IMR-90 (cell line): ENCODE results near the gene PDK1. TPM values are rescaled to one million over a fixed set of nuclear protein-coding genes. Genes with fewer than 3 reads are reported as not detected.

Experiments
- ATAC-seq: fragments of 200-7000 bp; cut with Tn5 transposase; 2 replicates; pipeline ENCODE4 v1.9.1; 2020; ENCODE audit warnings: low read depth, mild to moderate bottlenecking, moderate library complexity
- BruUV-seq: library from RNA; stranded (reverse); fragments of 400-500 nt; replicated peaks from 2 replicates; lab custom pipeline; 2021; lab: Mats Ljungman, UMichigan
- CTCF ChIA-PET: fragments of 300-600 bp; formaldehyde crosslinking; extraction: SDS; loops from one replicate; lab custom pipeline; 2021; ENCODE audit warnings: antibody characterized with exemption; lab: Yijun Ruan, JAX
- POLR2A ChIA-PET: fragments of 300-600 bp; sonication (Branson Sonifier 250); formaldehyde crosslinking; loops from one replicate; lab custom pipeline; 2022; ENCODE audit warnings: antibody characterized with exemption; ENCODE audit not compliant: unreplicated experiment; lab: Charles Lee
- DNase-seq: peaks from one replicate; pipeline ENCODE4 v3.0.0; 2013
- H2AFZ ChIP-seq: replicated peaks from 2 replicates; pipeline ENCODE3; 2013; ENCODE audit warnings: low read length, mild to moderate bottlenecking; ENCODE audit not compliant: poor library complexity
- H2AK5ac ChIP-seq: 2 replicates; pipeline ENCODE4 v1.6.1; 2013; ENCODE audit warnings: low read depth, low read length, inconsistent platforms
- H2AK9ac ChIP-seq: replicated peaks from 2 replicates; pipeline ENCODE3; 2013; ENCODE audit warnings: mild to moderate bottlenecking, low read depth, low read length, moderate library complexity; ENCODE audit not compliant: poor library complexity
- H2BK120ac ChIP-seq: 2 replicates; pipeline ENCODE4 v1.6.1; 2013; ENCODE audit warnings: low read depth, low read length, inconsistent platforms
- H2BK15ac ChIP-seq: 3 replicates; pipeline ENCODE4 v1.6.1; 2013; ENCODE audit warnings: low read depth, low read length, inconsistent platforms
- H2BK20ac ChIP-seq: 2 replicates; pipeline ENCODE4 v1.6.1; 2013; ENCODE audit warnings: low read depth, mild to moderate bottlenecking, inconsistent platforms, low read length, moderate library complexity
- H2BK5ac ChIP-seq: 2 replicates; pipeline ENCODE4 v1.6.1; 2013; ENCODE audit warnings: mild to moderate bottlenecking, low read depth, low read length, inconsistent platforms; ENCODE audit not compliant: poor library complexity, severe bottlenecking
- H3K14ac ChIP-seq: replicated peaks from 2 replicates; pipeline ENCODE4 v1.6.1; 2013; ENCODE audit warnings: low read depth, low read length, inconsistent platforms
- H3K18ac ChIP-seq: 2 replicates; pipeline ENCODE4 v1.6.1; 2013; ENCODE audit warnings: low read depth, low read length, control low read depth
- H3K23ac ChIP-seq: 2 replicates; pipeline ENCODE4 v1.6.1; 2013; ENCODE audit warnings: low read depth, low read length, inconsistent platforms
- H3K27ac ChIP-seq: 2 replicates; pipeline ENCODE4 v1.5.1; 2013; ENCODE audit warnings: mild to moderate bottlenecking, control low read depth, low read length; ENCODE audit not compliant: insufficient read depth
- H3K27me3 ChIP-seq: 2 replicates; pipeline ENCODE4 v1.6.1; 2013; ENCODE audit warnings: low read length; ENCODE audit not compliant: control insufficient read depth, insufficient read depth
- H3K36me3 ChIP-seq: 2 replicates; pipeline ENCODE4 v1.6.1; 2013; ENCODE audit warnings: low read length, mixed read lengths; ENCODE audit not compliant: control insufficient read depth, insufficient read depth
- H3K4ac ChIP-seq: 2 replicates; pipeline ENCODE4 v1.6.1; 2013; ENCODE audit warnings: low read depth, low read length, inconsistent platforms
- H3K4me1 ChIP-seq: 2 replicates; pipeline ENCODE4 v1.6.1; 2013; ENCODE audit warnings: low read length, mixed read lengths; ENCODE audit not compliant: control insufficient read depth, insufficient read depth
- H3K4me2 ChIP-seq: 2 replicates; pipeline ENCODE4 v1.6.1; 2013; ENCODE audit warnings: low read depth, mild to moderate bottlenecking, control low read depth, low read length, moderate library complexity
- H3K4me3 ChIP-seq: 2 replicates; pipeline ENCODE4 v1.5.1; 2013; ENCODE audit warnings: low read depth, mild to moderate bottlenecking, control low read depth, low read length, moderate library complexity; ENCODE audit not compliant: insufficient read depth
- H3K56ac ChIP-seq: 2 replicates; pipeline ENCODE4 v1.6.1; 2013; ENCODE audit warnings: low read length, inconsistent platforms; ENCODE audit not compliant: insufficient read depth; ENCODE audit errors: extremely low read depth
- H3K79me1 ChIP-seq, 2 experiments: 2 replicates each; pipeline ENCODE4 v1.6.1; 2013; ENCODE audit warnings: low read length in 2 of 2, inconsistent platforms in 1 of 2, low read depth in 1 of 2
- H3K9ac ChIP-seq: 2 replicates; pipeline ENCODE4 v1.6.1; 2013; ENCODE audit warnings: low read depth, low read length, control low read depth
- H3K9me1 ChIP-seq: 2 replicates; pipeline ENCODE4 v1.6.1; 2013; ENCODE audit warnings: low read length, inconsistent platforms; ENCODE audit not compliant: insufficient read depth
- H3K9me3 ChIP-seq: 2 replicates; pipeline ENCODE4 v1.6.1; 2013; ENCODE audit warnings: low read length; ENCODE audit not compliant: control insufficient read depth, insufficient read depth
- H4K20me1 ChIP-seq: 2 replicates; pipeline ENCODE4 v1.6.1; 2013; ENCODE audit warnings: low read length, inconsistent platforms; ENCODE audit not compliant: insufficient read depth
- H4K5ac ChIP-seq: 2 replicates; pipeline ENCODE4 v1.6.1; 2013; ENCODE audit warnings: mild to moderate bottlenecking, low read depth, low read length, control low read depth
- H4K8ac ChIP-seq, 2 experiments: 2 replicates each; pipeline ENCODE4 v1.6.1; 2013; ENCODE audit warnings: low read depth in 2 of 2, low read length in 2 of 2, control low read depth in 1 of 2, inconsistent platforms in 1 of 2
- H4K91ac ChIP-seq: 2 replicates; pipeline ENCODE4 v1.6.1; 2013; ENCODE audit warnings: low read depth, low read length, inconsistent platforms; ENCODE audit not compliant: insufficient read depth
- CEBPB ChIP-seq: IDR thresholded peaks from 2 replicates; pipeline ENCODE4 v1.6.1; 2012; ENCODE audit warnings: low read depth, low read length, improper control_type of control experiment
- CHD1 ChIP-seq: IDR thresholded peaks from 2 replicates; pipeline ENCODE4 v1.6.1; 2012; ENCODE audit warnings: low read depth, low read length, improper control_type of control experiment
- ELK1 ChIP-seq: fragments of 150-350 bp; IDR thresholded peaks from 2 replicates; pipeline ENCODE4 v1.6.1; 2016; ENCODE audit warnings: low read depth, mild to moderate bottlenecking, low read length, moderate library complexity, borderline replicate concordance
- NFE2L2 ChIP-seq: fragments of 150-350 bp; IDR thresholded peaks from 2 replicates; pipeline ENCODE4 v1.6.1; 2016; ENCODE audit warnings: low read depth, mild to moderate bottlenecking, low read length
- POLR2A ChIP-seq: IDR thresholded peaks from 2 replicates; pipeline ENCODE4 v1.6.1; 2012; ENCODE audit warnings: mild to moderate bottlenecking, low read depth, low read length
- USF2 ChIP-seq: fragments of 150-350 bp; IDR thresholded peaks from 2 replicates; pipeline ENCODE4 v1.6.1; 2017; ENCODE audit warnings: mild to moderate bottlenecking, antibody characterized with exemption, low read length, low read depth
- dilution Hi-C: fragments of 300-500 bp; cut with HindIII; formaldehyde crosslinking; loops from one replicate; pipeline ENCODE4 v1.14.3; 2018; ENCODE audit warnings: low sequenced_read_pairs; ENCODE audit not compliant: unreplicated experiment
- in situ Hi-C: fragments of 300-500 bp; cut with MboI; formaldehyde crosslinking; loops from 3 replicates; pipeline ENCODE4 v1.14.3; 2019; ENCODE audit warnings: low sequenced_read_pairs, inconsistent platforms, mixed read lengths
- intact Hi-C: fragments of 100-400 bp; cut with micrococcal nuclease; formaldehyde crosslinking; loops from 2 replicates; pipeline ENCODE4 v1.10.0; 2022
- polyA plus RNA-seq, 3 experiments: library from polyadenylated mRNA; depleted of rRNA; stranded (reverse); fragments of >200 nt; gene quantifications; 2 replicates each; pipeline ENCODE4 v1.2.3, GENCODE V29; 2012; ENCODE audit warnings: low replicate concordance in 1 of 3
- total RNA-seq: library from RNA; depleted of rRNA; stranded (reverse); fragments of >200 nt; gene quantifications from 2 replicates; pipeline ENCODE4 v1.2.3, GENCODE V29; 2012

The PDK1 gene
- total and polyA plus RNA-seq, 2 of the 4 experiments (the other 2 are of a cell fraction): 38.1 to 85.9 TPM

GRCh38 chr2:172640389-172640788, 84.5 kb downstream of the PDK1 start:
- H3K79me1 ChIP-seq: peaks cover 8 to 25% of the 10 kb centered on the region in 2 experiments; a peak in 2 of 4 replicates
- no peak overlapping the region for H3K4me2 ChIP-seq
- peak overlapping the region; percentile 73 for H2AK5ac ChIP-seq
- peak overlapping the region; percentile 89 for H4K91ac ChIP-seq
- ChIA-PET POLR2A (no interaction called here), CTCF (no interaction called here)
- peak overlapping the region; percentile 65 for H2AK9ac ChIP-seq
- ATAC-seq (peak; percentile 49), DNase-seq (peak; percentile 65)
- peak overlapping the region; percentile 77; the same call in 1 of the 2 replicates for H3K18ac ChIP-seq
- no TSS peak for BruUV-seq
- no peak overlapping the region for H3K9ac ChIP-seq
- peak overlapping the region; percentile 99 for H2BK5ac ChIP-seq
- no peak overlapping the region for H2AFZ ChIP-seq
- no peak for TF ChIP-seq NFE2L2
- peak; percentile 64 for TF ChIP-seq USF2
- no peak for TF ChIP-seq CHD1
- peak; percentile 17; the same call in 1 of the 2 replicates for TF ChIP-seq CEBPB
- no peak for TF ChIP-seq ELK1
- no peak for TF ChIP-seq POLR2A
- peak overlapping the region; percentile 95 for H2BK120ac ChIP-seq
- H4K5ac ChIP-seq: peak overlapping the region; percentile 89; the same call in 1 of the 2 replicates
- H3K23ac ChIP-seq: peak overlapping the region; percentile 87
- peak overlapping the region; percentile 96 for H3K4ac ChIP-seq
- H3K4me3 ChIP-seq: no peak overlapping the region
- peak overlapping the region; percentile 94 for H2BK20ac ChIP-seq
- peaks cover 25% of the 10 kb centered on the region for H3K9me1 ChIP-seq
- in situ Hi-C loops: no loop called here
- H3K14ac ChIP-seq: peak overlapping the region; percentile 76
- H3K27ac ChIP-seq: peak overlapping the region; percentile 78
- H3K36me3 ChIP-seq: no peaks in the 10 kb centered on the region
- peak overlapping the region; percentile 42 to 93 for H4K8ac ChIP-seq
- dilution Hi-C loops: no loop called here
- H3K27me3 ChIP-seq: no peaks in the 10 kb centered on the region
- peak overlapping the region; percentile 43 for H2BK15ac ChIP-seq
- no peaks in the 10 kb centered on the region for H4K20me1 ChIP-seq
- H3K4me1 ChIP-seq: peaks cover 34% of the 10 kb centered on the region
- H3K9me3 ChIP-seq: no peaks in the 10 kb centered on the region
- intact Hi-C loops: no loop called here
- H3K56ac ChIP-seq: peak overlapping the region; percentile 64
